HL-60 (cell line): Measurements from ENCODE around the gene RNF138.

ENCODE experiments used
- DNase-seq, 2 experiments: peaks; one replicate each; pipeline ENCODE4 v3.0.0-alpha.2; 2010 to 2020; ENCODE audit warnings: low read depth in 1 of 2, low spot score in 1 of 2
- H3K27ac ChIP-seq: fragments of 250-450 bp; sonication (Bioruptor Pico); replicated peaks from 2 replicates; pipeline ENCODE4 v1.5.1; 2020; ENCODE audit warnings: mild to moderate bottlenecking, moderate library complexity
- H3K27me3 ChIP-seq: fragments of 250-450 bp; sonication (Bioruptor Pico); 2 replicates; pipeline ENCODE4 v1.5.1; 2021; ENCODE audit warnings: mild to moderate bottlenecking, moderate library complexity; ENCODE audit not compliant: insufficient read depth, poor library complexity, severe bottlenecking
- H3K4me3 ChIP-seq: replicated peaks from 2 replicates; pipeline ENCODE4 v1.5.1; 2011; ENCODE audit warnings: mild to moderate bottlenecking, control low read depth, low read length; ENCODE audit not compliant: insufficient read depth
- CTCF ChIP-seq: IDR thresholded peaks from one replicate; pipeline ENCODE4 v1.5.1; 2011; ENCODE audit warnings: low read length, control low read depth, inconsistent platforms; ENCODE audit not compliant: insufficient read depth
- GABPA ChIP-seq: IDR thresholded peaks from 2 replicates; pipeline ENCODE4 v1.6.1; 2012; ENCODE audit warnings: low read depth
- POLR2AphosphoS5 ChIP-seq: IDR thresholded peaks from 2 replicates; pipeline ENCODE4 v1.6.1; 2012; ENCODE audit warnings: low read depth
- SPI1 ChIP-seq: IDR thresholded peaks from 2 replicates; pipeline ENCODE4 v1.6.1; 2012; ENCODE audit warnings: low read depth, mild to moderate bottlenecking, borderline replicate concordance
- TF ChIP-seq, protein P1 (sequence below): IDR thresholded peaks from 2 replicates; pipeline ENCODE4 v1.6.1; 2012; ENCODE audit warnings: low read depth; ENCODE audit not compliant: insufficient replicate concordance

RNF138 gene

GRCh38 chr18:32091325-32091723, 350 bp upstream of the RNF138 start:
- peak overlapping the region; percentile 83 for H3K4me3 ChIP-seq
- TF ChIP-seq SPI1 (no peak), CTCF (no peak), POLR2AphosphoS5 (no peak), GABPA (no peak)
- TF ChIP-seq, protein P1, sequence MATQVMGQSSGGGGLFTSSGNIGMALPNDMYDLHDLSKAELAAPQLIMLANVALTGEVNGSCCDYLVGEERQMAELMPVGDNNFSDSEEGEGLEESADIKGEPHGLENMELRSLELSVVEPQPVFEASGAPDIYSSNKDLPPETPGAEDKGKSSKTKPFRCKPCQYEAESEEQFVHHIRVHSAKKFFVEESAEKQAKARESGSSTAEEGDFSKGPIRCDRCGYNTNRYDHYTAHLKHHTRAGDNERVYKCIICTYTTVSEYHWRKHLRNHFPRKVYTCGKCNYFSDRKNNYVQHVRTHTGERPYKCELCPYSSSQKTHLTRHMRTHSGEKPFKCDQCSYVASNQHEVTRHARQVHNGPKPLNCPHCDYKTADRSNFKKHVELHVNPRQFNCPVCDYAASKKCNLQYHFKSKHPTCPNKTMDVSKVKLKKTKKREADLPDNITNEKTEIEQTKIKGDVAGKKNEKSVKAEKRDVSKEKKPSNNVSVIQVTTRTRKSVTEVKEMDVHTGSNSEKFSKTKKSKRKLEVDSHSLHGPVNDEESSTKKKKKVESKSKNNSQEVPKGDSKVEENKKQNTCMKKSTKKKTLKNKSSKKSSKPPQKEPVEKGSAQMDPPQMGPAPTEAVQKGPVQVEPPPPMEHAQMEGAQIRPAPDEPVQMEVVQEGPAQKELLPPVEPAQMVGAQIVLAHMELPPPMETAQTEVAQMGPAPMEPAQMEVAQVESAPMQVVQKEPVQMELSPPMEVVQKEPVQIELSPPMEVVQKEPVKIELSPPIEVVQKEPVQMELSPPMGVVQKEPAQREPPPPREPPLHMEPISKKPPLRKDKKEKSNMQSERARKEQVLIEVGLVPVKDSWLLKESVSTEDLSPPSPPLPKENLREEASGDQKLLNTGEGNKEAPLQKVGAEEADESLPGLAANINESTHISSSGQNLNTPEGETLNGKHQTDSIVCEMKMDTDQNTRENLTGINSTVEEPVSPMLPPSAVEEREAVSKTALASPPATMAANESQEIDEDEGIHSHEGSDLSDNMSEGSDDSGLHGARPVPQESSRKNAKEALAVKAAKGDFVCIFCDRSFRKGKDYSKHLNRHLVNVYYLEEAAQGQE: no peak
- DNase-seq: no peak
- H3K27ac ChIP-seq: peak overlapping the region; percentile 99
- no peaks in the 10 kb centered on the region for H3K27me3 ChIP-seq

DNA sequence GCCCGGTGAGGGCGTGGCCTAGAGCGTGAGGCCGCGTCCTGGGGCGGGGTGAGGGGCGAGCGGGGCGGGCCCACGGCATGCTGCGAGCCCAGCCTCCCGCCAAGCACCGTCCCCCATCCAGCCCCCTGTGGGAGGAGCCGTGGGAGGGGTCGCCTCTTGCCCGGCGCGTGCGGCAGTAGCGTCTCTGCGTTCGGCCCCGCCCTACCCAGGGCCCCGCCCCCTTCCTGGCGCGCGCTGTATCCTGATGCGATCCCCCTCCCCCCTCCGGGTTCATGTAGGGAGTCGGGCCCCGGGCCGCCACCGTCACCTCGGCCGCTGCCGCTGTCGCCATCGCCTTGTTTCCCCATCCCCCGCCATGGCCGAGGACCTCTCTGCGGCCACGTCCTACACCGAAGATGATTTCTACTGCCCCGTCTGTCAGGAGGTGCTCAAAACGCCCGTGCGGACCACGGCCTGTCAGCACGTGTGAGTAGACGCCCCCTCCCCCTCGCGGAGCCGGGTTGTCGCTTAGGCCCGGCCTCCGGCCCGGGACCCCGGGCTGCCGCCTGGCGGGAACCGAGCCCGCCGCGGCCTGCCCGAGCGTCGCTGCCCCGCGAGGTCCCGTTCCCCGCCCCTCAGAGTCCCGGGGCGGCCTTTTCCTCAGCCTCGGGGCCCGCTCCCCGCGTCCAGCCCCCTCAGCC, 888 bp downstream of the RNF138 start:
- TF ChIP-seq GABPA: no peak; the same call in 1 of the 2 replicates
- peak; percentile 95 for TF ChIP-seq POLR2AphosphoS5
- TF ChIP-seq, protein P1: peak; percentile 54
- no peak for TF ChIP-seq CTCF
- H3K27me3 ChIP-seq: no peaks in the 10 kb centered on the region
- H3K4me3 ChIP-seq: peak overlapping the region; percentile 83
- DNase-seq: peak; percentile 94 to 100
- H3K27ac ChIP-seq: peak overlapping the region; percentile 99

DNA sequence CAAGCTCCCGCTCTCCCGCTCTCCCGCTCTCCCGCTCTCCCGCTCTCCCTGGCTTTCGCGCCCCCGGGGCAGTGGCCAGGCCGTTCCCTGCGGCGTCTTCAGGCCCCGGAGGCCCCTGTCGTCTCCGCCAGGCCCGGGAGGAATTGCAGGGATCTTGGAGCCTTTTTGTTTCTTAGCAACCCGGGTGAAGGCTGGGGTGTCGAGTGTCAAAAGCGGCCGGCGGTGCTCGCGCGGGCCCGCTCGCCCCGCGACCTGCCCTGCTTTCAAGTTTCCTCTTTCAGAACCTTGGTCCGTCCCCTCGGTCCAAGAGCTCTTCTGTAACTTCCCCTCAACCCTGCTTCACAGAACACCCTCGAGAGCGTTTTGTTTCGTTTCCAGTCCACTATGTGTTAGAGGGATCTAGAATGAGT, 1.4 kb downstream of the RNF138 start:
- no peaks in the 10 kb centered on the region for H3K27me3 ChIP-seq
- H3K4me3 ChIP-seq: peak overlapping the region; percentile 83
- peak; percentile 18; the same call in 1 of the 2 replicates for TF ChIP-seq SPI1
- TF ChIP-seq GABPA: no peak
- peak overlapping the region; percentile 90 for H3K27ac ChIP-seq
- DNase-seq: peak in 1 of 2 experiments; percentile 73

DNA sequence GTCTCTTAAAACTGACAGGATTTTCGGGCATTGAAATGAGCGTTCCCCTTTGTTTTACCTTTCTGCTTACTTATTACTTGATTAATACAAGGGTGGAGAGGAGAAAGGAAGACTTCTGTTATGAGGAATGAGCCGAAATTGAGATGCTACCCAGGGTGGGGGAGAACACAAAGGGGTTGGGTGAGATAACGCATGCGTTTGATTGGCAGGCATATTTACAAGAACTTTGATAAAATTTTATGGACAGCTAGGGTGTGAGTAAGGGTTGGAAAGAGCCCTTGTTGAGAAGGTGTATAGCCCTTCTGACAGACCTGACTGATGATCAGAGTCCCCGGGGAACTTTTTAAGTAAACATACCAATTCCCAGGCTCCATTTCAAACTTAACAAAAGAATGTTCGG, 1.8 kb downstream of the RNF138 start:
- Histone ChIP-seq H3K27ac (peak overlapping the region; percentile 90), H3K4me3 (peak overlapping the region; percentile 83), H3K27me3 (no peaks in the 10 kb centered on the region)
- no peak for DNase-seq
- TF ChIP-seq CTCF (no peak), GABPA (no peak), SPI1 (no peak), POLR2AphosphoS5 (no peak)
- TF ChIP-seq, protein P1: no peak
